LNCAP (cell line): ENCODE measurements around the gene SLC6A12.

ENCODE experiments used
- TF ChIP-seq, protein P1 (sequence below): fragments of 450-650 bp; IDR thresholded peaks from 2 replicates; pipeline ENCODE4 v1.5.1; 2017; ENCODE audit warnings: mild to moderate bottlenecking

Gene SLC6A12

DNA sequence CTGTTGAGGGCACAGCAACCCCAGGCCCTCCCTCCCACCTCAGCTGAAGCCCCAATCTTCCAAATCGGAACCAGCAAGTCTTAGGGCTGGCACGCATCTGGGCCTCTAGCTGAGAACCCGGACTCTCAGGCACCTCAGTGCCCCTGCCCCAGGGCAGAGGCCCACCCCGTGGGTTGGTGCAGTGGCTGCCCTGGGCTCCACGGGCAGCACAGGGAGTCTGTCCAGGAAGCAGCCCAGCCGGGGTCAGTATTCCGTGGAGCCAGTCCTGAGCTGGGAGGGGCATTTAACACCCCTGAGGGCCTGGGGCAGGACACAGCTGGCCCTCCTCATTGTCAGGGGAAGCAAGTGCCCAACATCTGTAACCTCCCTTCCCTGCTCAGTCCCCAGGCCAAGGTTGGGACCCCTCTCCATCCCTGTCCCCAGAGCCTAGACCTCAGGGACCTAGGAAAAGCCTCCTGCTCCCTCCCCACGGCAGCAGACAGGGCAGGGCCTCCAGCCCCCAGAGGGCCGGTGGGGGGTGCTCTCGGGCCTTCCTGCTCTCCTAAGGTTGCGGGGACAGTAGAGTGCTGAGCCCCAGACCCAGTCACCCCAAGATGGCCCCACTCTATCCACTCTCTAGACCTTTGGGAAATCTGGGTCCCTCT lies 36.5 kb downstream of the SLC6A12 start:
- TF ChIP-seq, protein P1, sequence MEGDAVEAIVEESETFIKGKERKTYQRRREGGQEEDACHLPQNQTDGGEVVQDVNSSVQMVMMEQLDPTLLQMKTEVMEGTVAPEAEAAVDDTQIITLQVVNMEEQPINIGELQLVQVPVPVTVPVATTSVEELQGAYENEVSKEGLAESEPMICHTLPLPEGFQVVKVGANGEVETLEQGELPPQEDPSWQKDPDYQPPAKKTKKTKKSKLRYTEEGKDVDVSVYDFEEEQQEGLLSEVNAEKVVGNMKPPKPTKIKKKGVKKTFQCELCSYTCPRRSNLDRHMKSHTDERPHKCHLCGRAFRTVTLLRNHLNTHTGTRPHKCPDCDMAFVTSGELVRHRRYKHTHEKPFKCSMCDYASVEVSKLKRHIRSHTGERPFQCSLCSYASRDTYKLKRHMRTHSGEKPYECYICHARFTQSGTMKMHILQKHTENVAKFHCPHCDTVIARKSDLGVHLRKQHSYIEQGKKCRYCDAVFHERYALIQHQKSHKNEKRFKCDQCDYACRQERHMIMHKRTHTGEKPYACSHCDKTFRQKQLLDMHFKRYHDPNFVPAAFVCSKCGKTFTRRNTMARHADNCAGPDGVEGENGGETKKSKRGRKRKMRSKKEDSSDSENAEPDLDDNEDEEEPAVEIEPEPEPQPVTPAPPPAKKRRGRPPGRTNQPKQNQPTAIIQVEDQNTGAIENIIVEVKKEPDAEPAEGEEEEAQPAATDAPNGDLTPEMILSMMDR, result no peak

DNA sequence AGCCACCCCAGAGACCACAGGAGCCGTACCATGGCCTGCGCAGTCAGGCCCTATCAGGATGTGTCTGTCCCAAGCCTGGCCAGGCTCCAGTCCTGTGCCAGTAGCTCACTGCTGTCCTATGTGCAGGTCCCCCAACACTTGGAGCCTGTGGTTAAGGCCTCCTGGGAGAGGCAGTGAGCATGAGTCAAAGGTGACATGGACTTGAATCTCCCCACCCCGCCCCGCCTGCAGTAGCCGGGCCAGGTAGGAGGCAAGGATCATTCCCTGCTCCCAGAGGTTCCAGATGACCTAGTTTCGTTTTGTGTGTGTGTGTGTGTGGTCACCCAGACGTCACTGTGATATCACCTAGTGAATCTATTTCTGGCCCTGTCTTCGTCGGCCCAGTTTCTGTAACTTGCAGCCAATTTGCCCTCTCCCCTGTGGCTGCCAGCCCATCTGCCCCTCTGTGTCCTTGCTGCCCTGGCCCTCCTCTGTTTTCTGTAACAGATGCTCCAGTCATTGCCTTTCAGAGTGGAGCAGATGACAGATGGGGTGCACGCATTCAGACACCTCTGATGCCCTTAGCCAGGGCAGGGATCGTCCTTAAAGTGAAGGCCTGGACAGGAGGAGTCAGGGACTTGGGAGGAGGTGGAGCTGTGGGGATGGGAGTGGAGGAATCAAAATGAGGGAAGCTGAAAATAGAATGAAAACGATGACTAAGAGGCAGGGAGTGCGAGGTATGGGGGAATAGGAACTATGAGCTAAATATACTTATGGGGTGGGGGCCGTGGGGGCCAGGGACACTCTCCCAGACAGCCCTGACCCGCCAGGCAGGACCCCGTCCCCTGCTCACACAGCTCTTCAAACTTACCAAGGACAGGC lies 37.4 kb downstream of the SLC6A12 start:
- TF ChIP-seq, protein P1, result no peak

DNA sequence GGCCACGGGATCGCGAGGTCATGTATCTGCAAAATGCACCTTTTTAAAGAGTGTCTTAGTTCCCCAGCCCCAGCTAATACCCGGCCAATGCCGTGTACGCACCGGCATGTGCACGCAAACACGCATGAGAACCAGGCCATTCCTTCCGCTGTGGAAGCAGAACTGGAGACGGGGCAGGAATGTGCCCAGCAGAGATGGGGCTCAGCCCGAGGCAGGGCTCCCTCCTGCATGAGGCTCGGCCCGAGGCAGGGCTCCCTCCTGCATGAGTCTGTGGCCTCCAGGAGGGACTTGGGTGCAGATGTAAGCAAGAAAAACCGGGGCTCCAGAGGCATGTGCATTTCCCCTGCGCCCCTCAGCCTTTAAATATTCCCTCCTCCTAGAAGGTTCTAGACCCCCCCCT lies 38.2 kb downstream of the SLC6A12 start:
- TF ChIP-seq, protein P1, result no peak

DNA sequence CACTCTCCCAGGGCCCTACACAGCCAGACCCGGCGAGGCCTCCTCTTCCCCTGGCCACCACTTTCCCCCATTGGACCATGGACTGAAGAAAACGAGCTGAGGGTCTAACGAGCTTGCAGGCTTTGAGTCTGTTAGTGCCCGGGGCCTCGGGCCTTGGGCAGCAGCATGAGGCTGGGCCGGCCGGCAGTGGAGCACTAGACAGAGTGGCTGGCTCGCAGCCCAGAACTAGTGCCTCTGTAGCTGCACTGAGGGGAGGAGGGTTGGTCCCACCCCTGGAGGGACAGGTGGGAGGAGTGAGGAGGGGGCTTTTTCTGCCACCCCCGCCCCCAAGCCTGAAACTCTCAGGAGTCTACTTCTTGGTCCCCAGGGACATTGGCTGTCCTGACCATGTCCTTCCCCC lies 38.7 kb downstream of the SLC6A12 start:
- TF ChIP-seq, protein P1, result no peak

DNA sequence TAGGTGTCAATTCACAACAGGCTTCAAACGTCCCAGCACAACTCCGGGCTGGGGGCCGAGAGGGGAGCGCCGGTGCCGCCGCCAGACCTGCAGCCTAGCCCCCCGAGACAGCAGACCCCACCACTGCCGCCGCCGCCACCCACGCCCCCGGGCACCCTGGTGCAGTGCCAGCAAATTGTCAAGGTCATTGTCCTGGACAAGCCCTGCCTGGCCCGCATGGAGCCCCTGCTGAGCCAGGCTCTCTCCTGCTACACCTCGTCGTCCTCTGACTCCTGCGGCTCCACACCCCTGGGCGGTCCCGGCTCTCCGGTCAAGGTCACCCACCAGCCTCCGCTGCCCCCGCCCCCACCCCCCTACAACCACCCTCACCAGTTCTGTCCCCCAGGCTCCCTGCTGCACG lies 39.4 kb downstream of the SLC6A12 start:
- TF ChIP-seq, protein P1, result no peak

DNA sequence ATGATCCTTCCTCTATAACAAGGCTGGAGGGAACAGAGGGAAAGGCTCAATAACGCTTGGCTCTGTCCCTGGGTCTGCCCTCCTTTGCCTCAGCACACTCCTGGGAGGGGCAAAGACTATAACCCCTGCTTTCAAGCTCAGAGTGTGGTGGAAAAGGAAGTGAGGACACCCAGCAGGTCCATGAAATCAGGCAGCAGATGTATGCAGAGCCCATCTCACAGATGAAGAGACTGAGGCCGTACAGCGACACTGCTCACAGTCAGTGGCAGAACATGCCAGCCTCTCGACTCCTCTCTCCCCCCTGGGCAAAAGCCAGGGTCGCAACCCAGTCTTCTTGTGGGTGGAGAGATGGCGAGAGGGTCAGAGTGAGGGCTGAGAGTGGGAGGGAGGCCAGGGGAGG lies 39.8 kb downstream of the SLC6A12 start:
- TF ChIP-seq, protein P1, result no peak

DNA sequence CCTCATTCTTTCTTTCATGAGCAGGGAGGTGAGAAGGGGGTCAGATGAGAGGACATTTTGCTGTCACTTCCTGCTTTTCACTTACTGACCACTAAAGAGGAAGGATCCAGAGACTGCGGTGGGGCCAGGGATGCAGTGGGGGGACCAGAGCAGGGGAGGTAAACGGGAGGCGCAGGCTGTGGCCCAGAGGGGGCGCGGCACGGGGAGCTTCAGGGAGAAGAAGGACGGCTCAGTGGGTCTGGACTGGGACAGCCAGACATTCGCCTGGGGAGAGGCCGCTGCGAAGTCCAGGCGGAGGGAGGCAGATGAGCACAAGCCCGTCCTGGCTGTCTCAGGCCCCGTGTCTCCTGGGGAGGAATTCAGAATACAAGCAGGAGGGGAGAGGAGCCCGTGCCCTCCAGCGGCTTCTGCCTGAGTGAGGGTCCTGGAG lies 41.2 kb downstream of the SLC6A12 start:
- TF ChIP-seq, protein P1, result no peak
